ENCODE results near the gene CHCHD2. TPM values are rescaled to one million over a fixed set of nuclear protein-coding genes. Genes with fewer than 3 reads are reported as not detected.
"Not testable (repeated sequence)": the region's sequence is repeated elsewhere in the genome, so short reads cannot be mapped to it uniquely, and the experiment has no call there.

Gene CHCHD2
- polyA plus RNA-seq, 10 donors = 203 to 292 (median 226) TPM

GRCh38 chr7:56091591-56091990 lies 14.7 kb downstream of the CHCHD2 start:
- DNase-seq = peak; percentile 39 to 49 (median 49)

- no peak for DNase-seq
Measured at GRCh38 chr7:56087445-56087844, 18.8 kb downstream of the CHCHD2 start.

- DNase-seq = no peak
Measured at GRCh38 chr7:56086761-56087160, 19.5 kb downstream of the CHCHD2 start.

GRCh38 chr7:56083150-56083785 lies 23.0 kb downstream of the CHCHD2 start:
- peak in 2 of 3 donors; percentile 40 to 43 for DNase-seq

GRCh38 chr7:56081626-56082340 lies 24.5 kb downstream of the CHCHD2 start:
- no peak for DNase-seq

- not testable (repeated sequence) for DNase-seq
Measured at GRCh38 chr7:56080726-56081435, 25.4 kb downstream of the CHCHD2 start.

- peak; percentile 33 to 72 (median 66) for DNase-seq
Measured at GRCh38 chr7:56079450-56080185, 26.7 kb downstream of the CHCHD2 start.

GRCh38 chr7:56078196-56078595 lies 28.1 kb downstream of the CHCHD2 start:
- DNase-seq = no peak

- no peak for DNase-seq
Measured at GRCh38 chr7:56077681-56078080, 28.6 kb downstream of the CHCHD2 start.

GRCh38 chr7:56074371-56074791 lies 31.9 kb downstream of the CHCHD2 start:
- DNase-seq = peak; percentile 67 to 88 (median 82)

GRCh38 chr7:56066376-56066775 lies 39.9 kb downstream of the CHCHD2 start:
- not testable (repeated sequence) for DNase-seq

GRCh38 chr7:56063882-56064625 lies 42.2 kb downstream of the CHCHD2 start, which contains the start of gene SUMF2:
SUMF2 (plus strand) TSS chr7:56064286; CDS start chr7:56064312, 26 bp downstream.
- DNase-seq = peak; percentile 89 to 98 (median 96)

- no peak for DNase-seq
Measured at GRCh38 chr7:56063500-56063881, 42.8 kb downstream of the CHCHD2 start.

GRCh38 chr7:56062382-56062781 lies 43.9 kb downstream of the CHCHD2 start:
- no peak for DNase-seq

- DNase-seq = no peak
Measured at GRCh38 chr7:56053993-56054392, 52.3 kb downstream of the CHCHD2 start.

- no peak for DNase-seq
Measured at GRCh38 chr7:56053379-56053778, 52.9 kb downstream of the CHCHD2 start.

Other genes starting within 250 kb of the CHCHD2 start
- gene SEPTIN14, start 243.7 kb downstream of the CHCHD2 start, polyA plus RNA-seq (ENCODE audit: insufficient read length in 10 of 10) = under 1 TPM; 0.05 to 0.39 (median 0.14) TPM
- gene ZNF713, start 219.0 kb downstream of the CHCHD2 start, polyA plus RNA-seq (ENCODE audit: insufficient read length in 10 of 10) = 1 to 10 TPM; 4.4 to 9.2 (median 7.3) TPM
- gene MRPS17, start 154.6 kb downstream of the CHCHD2 start, polyA plus RNA-seq (ENCODE audit: insufficient read length in 10 of 10) = 10 to 100 TPM; 12.7 to 16.2 (median 14.7) TPM
- gene NIPSNAP2, start 141.9 kb downstream of the CHCHD2 start, polyA plus RNA-seq (ENCODE audit: insufficient read length in 10 of 10) = 100 to 1,000 TPM in 5 of 10 donors, 10 to 100 TPM in 5; 76.0 to 126 (median 101) TPM
- gene PSPH, start 55.0 kb downstream of the CHCHD2 start, polyA plus RNA-seq (ENCODE audit: insufficient read length in 10 of 10) = 10 to 100 TPM; 13.3 to 25.5 (median 16.5) TPM
- 100 to 1,000 TPM; 122 to 172 (median 154) TPM for gene CCT6A, start 54.7 kb downstream of the CHCHD2 start, polyA plus RNA-seq (ENCODE audit: insufficient read length in 10 of 10)
- gene SUMF2, start 42.2 kb downstream of the CHCHD2 start, polyA plus RNA-seq (ENCODE audit: insufficient read length in 10 of 10) = 10 to 100 TPM; 34.5 to 65.8 (median 51.8) TPM
- gene PHKG1, start 13.5 kb downstream of the CHCHD2 start, polyA plus RNA-seq (ENCODE audit: insufficient read length in 10 of 10) = 10 to 100 TPM; 14.7 to 60.1 (median 27.1) TPM
- gene NUPR2, start 9.9 kb upstream of the CHCHD2 start, polyA plus RNA-seq (ENCODE audit: insufficient read length in 10 of 10) = not detected

Data from muscle of back (tissue), 11 donors.